Measurements from ENCODE around the gene GMIP. TPM values are rescaled to one million over a fixed set of nuclear protein-coding genes. Genes with fewer than 3 reads are reported as not detected.

The GMIP gene
- total and polyA plus RNA-seq, 2 experiments from 2014 or later: 5.1 to 22.1 TPM

GRCh38 chr19:19597809-19598306, 45.6 kb downstream of the GMIP start:
- no peak overlapping the region for H3K27ac Mint-ChIP-seq
- no peaks in the 10 kb centered on the region for H3K9me3 Mint-ChIP-seq
- no peaks in the 10 kb centered on the region for H3K79me2 ChIP-seq (replicated peaks; ENCODE audit: insufficient read depth)
- no peaks in the 10 kb centered on the region for H3K27me3 ChIP-seq (ENCODE audit: insufficient read depth)
- no peak overlapping the region for H3K4me3 Mint-ChIP-seq
- no peak overlapping the region for H2AFZ ChIP-seq
- H3K27me3 Mint-ChIP-seq (ENCODE audit: insufficient read depth, low read depth, poor library complexity): peaks cover under 1% of the 10 kb centered on the region
- no peak overlapping the region for H3K27ac ChIP-seq (ENCODE audit: low read depth)
- peaks cover 16% of the 10 kb centered on the region; the same call in 1 of the 2 replicates for H3K4me1 ChIP-seq (ENCODE audit: insufficient read depth)
- H3K4me2 ChIP-seq: no peak overlapping the region
- ATAC-seq (no peak), DNase-seq (ENCODE audit: low spot score) (no peak)
- TF ChIP-seq ZNF331 (CRISPR knock-in tag; IDR thresholded peaks at IDR 0.05; ENCODE audit: low read depth) (no peak), EZH2 (IDR thresholded peaks at IDR 0.05; ENCODE audit: low read depth, unreplicated experiment) (no peak)
- H3K9me2 ChIP-seq (ENCODE audit: insufficient read depth): 0 out of 2 replicates have a peak, but pooled peaks cover 5% of the 10 kb centered on the region
- H3K36me3 ChIP-seq (ENCODE audit: insufficient read depth): no peaks in the 10 kb centered on the region
- no peaks in the 10 kb centered on the region for H3F3A ChIP-seq (replicated peaks; ENCODE audit: low read depth)
- H3K36me3 Mint-ChIP-seq (ENCODE audit: low read depth): no peaks in the 10 kb centered on the region
- H4K20me1 ChIP-seq (replicated peaks; ENCODE audit: insufficient read depth): no peaks in the 10 kb centered on the region
- peaks cover 25% of the 10 kb centered on the region for H3K4me1 Mint-ChIP-seq
- no peak overlapping the region for H3K4me3 ChIP-seq

GRCh38 chr19:19595171-19595701, 48.2 kb downstream of the GMIP start:
- no peak overlapping the region for H3K27ac Mint-ChIP-seq
- no peaks in the 10 kb centered on the region for H3K36me3 Mint-ChIP-seq (ENCODE audit: low read depth)
- Histone ChIP-seq H3K4me3 (no peak overlapping the region), H3K27ac (ENCODE audit: low read depth) (no peak overlapping the region), H4K20me1 (replicated peaks; ENCODE audit: insufficient read depth) (no peaks in the 10 kb centered on the region), H3K4me1 (ENCODE audit: insufficient read depth) (peaks cover 20% of the 10 kb centered on the region), H3K36me3 (ENCODE audit: insufficient read depth) (no peaks in the 10 kb centered on the region), H3K4me2 (no peak overlapping the region), H2AFZ (no peak overlapping the region), H3F3A (replicated peaks; ENCODE audit: low read depth) (peaks cover 8% of the 10 kb centered on the region), H3K27me3 (ENCODE audit: insufficient read depth) (no peaks in the 10 kb centered on the region), H3K9me2 (ENCODE audit: insufficient read depth) (no peaks in the 10 kb centered on the region), H3K79me2 (replicated peaks; ENCODE audit: insufficient read depth) (no peaks in the 10 kb centered on the region)
- no peak for ATAC-seq
- H3K4me1 Mint-ChIP-seq: peaks cover 24% of the 10 kb centered on the region
- DNase-seq (ENCODE audit: low spot score): no peak
- H3K27me3 Mint-ChIP-seq (ENCODE audit: insufficient read depth, low read depth, poor library complexity): peaks cover 2% of the 10 kb centered on the region
- no peaks in the 10 kb centered on the region for H3K9me3 Mint-ChIP-seq
- H3K4me3 Mint-ChIP-seq: no peak overlapping the region
- TF ChIP-seq STAT1 (IDR thresholded peaks at IDR 0.05; ENCODE audit: unreplicated experiment): no peak
- no peak for TF ChIP-seq NANOG (IDR thresholded peaks at IDR 0.05; ENCODE audit: borderline replicate concordance)
- no peak for TF ChIP-seq ETS1 (IDR thresholded peaks at IDR 0.05)
- TF ChIP-seq JUNB (IDR thresholded peaks at IDR 0.05; ENCODE audit: unreplicated experiment): no peak
- no peak for TF ChIP-seq POLR2AphosphoS5 (IDR thresholded peaks at IDR 0.05; ENCODE audit: low read depth)
- no peak for TF ChIP-seq EZH2 (IDR thresholded peaks at IDR 0.05; ENCODE audit: low read depth, unreplicated experiment)
- TF ChIP-seq ZNF462 (CRISPR knock-in tag; IDR thresholded peaks at IDR 0.05): no peak
- no peak for TF ChIP-seq EZH2phosphoT487 (IDR thresholded peaks at IDR 0.05; ENCODE audit: unreplicated experiment)
- TF ChIP-seq ZNF114 (CRISPR knock-in tag; IDR thresholded peaks at IDR 0.05): no peak
- no peak for TF ChIP-seq REST (IDR thresholded peaks at IDR 0.05; ENCODE audit: unreplicated experiment)
- no peak for TF ChIP-seq CREB1 (CRISPR knock-in tag; IDR thresholded peaks at IDR 0.05; ENCODE audit: low read depth)

Measured in GM23338 (cell line).